Measurements from ENCODE around the gene FBN1.

FBN1 gene

DNA sequence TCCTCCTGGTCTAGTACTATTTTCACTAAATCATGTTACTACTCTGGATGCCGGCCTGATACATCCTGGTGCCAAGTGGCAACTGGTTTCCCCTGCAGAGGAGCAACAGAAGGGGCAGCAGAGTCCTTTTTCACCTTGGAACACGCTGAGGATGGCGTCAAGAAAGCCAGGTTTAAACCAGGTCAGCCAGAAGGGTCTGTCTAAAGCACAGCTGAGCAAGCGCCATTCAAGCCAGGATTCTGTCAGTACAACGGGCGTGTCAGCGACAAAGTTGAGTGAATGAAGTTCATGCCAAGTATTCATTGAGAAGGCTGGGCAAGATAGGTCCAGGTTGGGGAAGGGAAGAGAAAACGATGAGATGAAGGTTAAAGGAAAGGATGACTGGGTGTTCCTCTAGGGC, 88.2 kb downstream of the FBN1 start:
- POLR2A ChIA-PET: no interaction called here
- TF ChIP-seq ZNF677 (tag by site-specific recombination; IDR thresholded peaks at IDR 0.05): no peak
- TF ChIP-seq, protein P1, sequence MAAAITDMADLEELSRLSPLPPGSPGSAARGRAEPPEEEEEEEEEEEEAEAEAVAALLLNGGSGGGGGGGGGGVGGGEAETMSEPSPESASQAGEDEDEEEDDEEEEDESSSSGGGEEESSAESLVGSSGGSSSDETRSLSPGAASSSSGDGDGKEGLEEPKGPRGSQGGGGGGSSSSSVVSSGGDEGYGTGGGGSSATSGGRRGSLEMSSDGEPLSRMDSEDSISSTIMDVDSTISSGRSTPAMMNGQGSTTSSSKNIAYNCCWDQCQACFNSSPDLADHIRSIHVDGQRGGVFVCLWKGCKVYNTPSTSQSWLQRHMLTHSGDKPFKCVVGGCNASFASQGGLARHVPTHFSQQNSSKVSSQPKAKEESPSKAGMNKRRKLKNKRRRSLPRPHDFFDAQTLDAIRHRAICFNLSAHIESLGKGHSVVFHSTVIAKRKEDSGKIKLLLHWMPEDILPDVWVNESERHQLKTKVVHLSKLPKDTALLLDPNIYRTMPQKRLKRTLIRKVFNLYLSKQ (tag by site-specific recombination; IDR thresholded peaks at IDR 0.05; ENCODE audit: borderline replicate concordance): no peak
- no peak for TF ChIP-seq ZNF560 (tag by site-specific recombination; IDR thresholded peaks at IDR 0.05; ENCODE audit: borderline replicate concordance)
- TF ChIP-seq ZNF223 (tag by site-specific recombination; IDR thresholded peaks at IDR 0.05): no peak
- TF ChIP-seq ZNF404 (tag by site-specific recombination; IDR thresholded peaks at IDR 0.05): no peak
- TF ChIP-seq ZNF510 (tag by site-specific recombination; IDR thresholded peaks at IDR 0.05; ENCODE audit: insufficient replicate concordance): no peak
- TF ChIP-seq MYNN (tag by site-specific recombination; IDR thresholded peaks at IDR 0.05; ENCODE audit: borderline replicate concordance): no peak
- TF ChIP-seq, protein P2, sequence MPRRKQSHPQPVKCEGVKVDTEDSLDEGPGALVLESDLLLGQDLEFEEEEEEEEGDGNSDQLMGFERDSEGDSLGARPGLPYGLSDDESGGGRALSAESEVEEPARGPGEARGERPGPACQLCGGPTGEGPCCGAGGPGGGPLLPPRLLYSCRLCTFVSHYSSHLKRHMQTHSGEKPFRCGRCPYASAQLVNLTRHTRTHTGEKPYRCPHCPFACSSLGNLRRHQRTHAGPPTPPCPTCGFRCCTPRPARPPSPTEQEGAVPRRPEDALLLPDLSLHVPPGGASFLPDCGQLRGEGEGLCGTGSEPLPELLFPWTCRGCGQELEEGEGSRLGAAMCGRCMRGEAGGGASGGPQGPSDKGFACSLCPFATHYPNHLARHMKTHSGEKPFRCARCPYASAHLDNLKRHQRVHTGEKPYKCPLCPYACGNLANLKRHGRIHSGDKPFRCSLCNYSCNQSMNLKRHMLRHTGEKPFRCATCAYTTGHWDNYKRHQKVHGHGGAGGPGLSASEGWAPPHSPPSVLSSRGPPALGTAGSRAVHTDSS (tag by site-specific recombination; IDR thresholded peaks at IDR 0.05): no peak
- TF ChIP-seq ZNF148 (tag by site-specific recombination; IDR thresholded peaks at IDR 0.05; ENCODE audit: borderline replicate concordance): no peak
- TF ChIP-seq, protein P3, sequence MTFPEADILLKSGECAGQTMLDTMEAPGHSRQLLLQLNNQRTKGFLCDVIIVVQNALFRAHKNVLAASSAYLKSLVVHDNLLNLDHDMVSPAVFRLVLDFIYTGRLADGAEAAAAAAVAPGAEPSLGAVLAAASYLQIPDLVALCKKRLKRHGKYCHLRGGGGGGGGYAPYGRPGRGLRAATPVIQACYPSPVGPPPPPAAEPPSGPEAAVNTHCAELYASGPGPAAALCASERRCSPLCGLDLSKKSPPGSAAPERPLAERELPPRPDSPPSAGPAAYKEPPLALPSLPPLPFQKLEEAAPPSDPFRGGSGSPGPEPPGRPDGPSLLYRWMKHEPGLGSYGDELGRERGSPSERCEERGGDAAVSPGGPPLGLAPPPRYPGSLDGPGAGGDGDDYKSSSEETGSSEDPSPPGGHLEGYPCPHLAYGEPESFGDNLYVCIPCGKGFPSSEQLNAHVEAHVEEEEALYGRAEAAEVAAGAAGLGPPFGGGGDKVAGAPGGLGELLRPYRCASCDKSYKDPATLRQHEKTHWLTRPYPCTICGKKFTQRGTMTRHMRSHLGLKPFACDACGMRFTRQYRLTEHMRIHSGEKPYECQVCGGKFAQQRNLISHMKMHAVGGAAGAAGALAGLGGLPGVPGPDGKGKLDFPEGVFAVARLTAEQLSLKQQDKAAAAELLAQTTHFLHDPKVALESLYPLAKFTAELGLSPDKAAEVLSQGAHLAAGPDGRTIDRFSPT (tag by site-specific recombination; IDR thresholded peaks at IDR 0.05): no peak
- no peak for TF ChIP-seq SP2 (tag by site-specific recombination; IDR thresholded peaks at IDR 0.05)
- TF ChIP-seq ZNF416 (tag by site-specific recombination; IDR thresholded peaks at IDR 0.05): no peak
- TF ChIP-seq, protein P4, sequence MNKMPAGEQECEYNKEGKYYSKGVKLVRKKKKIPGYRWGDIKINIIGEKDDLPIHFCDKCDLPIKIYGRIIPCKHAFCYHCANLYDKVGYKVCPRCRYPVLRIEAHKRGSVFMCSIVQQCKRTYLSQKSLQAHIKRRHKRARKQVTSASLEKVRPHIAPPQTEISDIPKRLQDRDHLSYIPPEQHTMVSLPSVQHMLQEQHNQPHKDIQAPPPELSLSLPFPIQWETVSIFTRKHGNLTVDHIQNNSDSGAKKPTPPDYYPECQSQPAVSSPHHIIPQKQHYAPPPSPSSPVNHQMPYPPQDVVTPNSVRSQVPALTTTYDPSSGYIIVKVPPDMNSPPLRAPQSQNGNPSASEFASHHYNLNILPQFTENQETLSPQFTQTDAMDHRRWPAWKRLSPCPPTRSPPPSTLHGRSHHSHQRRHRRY (tag by site-specific recombination; IDR thresholded peaks at IDR 0.05): no peak
- no peak for TF ChIP-seq ZNF501 (tag by site-specific recombination; IDR thresholded peaks at IDR 0.05)
- TF ChIP-seq SALL2 (tag by site-specific recombination; IDR thresholded peaks at IDR 0.05; ENCODE audit: borderline replicate concordance): no peak
- H3K36me3 ChIP-seq (ENCODE audit: control insufficient read depth in 2 of 2, insufficient read depth in 1 of 2, low read length in 2 of 2): no peaks in the 10 kb centered on the region
- no peak overlapping the region for H3K27ac ChIP-seq (ENCODE audit: extremely low read depth, low read depth, low read length)
- no peaks in the 10 kb centered on the region for H3K4me1 ChIP-seq (ENCODE audit: control insufficient read depth, insufficient read depth, low read length)
- CTCF ChIA-PET: no interaction called here
- H3K9me3 ChIP-seq (ENCODE audit: control insufficient read depth, insufficient read depth, low read depth, low read length): no peaks in the 10 kb centered on the region
- no peak overlapping the region for H3K4me3 ChIP-seq (ENCODE audit: low read depth, low read length)

Data from HEK293 (cell line).